Measurements from ENCODE around the gene ANAPC5.
"Not testable (repeated sequence)": the region's sequence is repeated elsewhere in the genome, so short reads cannot be mapped to it uniquely, and the experiment has no call there.

ANAPC5 gene, protein sequence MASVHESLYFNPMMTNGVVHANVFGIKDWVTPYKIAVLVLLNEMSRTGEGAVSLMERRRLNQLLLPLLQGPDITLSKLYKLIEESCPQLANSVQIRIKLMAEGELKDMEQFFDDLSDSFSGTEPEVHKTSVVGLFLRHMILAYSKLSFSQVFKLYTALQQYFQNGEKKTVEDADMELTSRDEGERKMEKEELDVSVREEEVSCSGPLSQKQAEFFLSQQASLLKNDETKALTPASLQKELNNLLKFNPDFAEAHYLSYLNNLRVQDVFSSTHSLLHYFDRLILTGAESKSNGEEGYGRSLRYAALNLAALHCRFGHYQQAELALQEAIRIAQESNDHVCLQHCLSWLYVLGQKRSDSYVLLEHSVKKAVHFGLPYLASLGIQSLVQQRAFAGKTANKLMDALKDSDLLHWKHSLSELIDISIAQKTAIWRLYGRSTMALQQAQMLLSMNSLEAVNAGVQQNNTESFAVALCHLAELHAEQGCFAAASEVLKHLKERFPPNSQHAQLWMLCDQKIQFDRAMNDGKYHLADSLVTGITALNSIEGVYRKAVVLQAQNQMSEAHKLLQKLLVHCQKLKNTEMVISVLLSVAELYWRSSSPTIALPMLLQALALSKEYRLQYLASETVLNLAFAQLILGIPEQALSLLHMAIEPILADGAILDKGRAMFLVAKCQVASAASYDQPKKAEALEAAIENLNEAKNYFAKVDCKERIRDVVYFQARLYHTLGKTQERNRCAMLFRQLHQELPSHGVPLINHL

DNA sequence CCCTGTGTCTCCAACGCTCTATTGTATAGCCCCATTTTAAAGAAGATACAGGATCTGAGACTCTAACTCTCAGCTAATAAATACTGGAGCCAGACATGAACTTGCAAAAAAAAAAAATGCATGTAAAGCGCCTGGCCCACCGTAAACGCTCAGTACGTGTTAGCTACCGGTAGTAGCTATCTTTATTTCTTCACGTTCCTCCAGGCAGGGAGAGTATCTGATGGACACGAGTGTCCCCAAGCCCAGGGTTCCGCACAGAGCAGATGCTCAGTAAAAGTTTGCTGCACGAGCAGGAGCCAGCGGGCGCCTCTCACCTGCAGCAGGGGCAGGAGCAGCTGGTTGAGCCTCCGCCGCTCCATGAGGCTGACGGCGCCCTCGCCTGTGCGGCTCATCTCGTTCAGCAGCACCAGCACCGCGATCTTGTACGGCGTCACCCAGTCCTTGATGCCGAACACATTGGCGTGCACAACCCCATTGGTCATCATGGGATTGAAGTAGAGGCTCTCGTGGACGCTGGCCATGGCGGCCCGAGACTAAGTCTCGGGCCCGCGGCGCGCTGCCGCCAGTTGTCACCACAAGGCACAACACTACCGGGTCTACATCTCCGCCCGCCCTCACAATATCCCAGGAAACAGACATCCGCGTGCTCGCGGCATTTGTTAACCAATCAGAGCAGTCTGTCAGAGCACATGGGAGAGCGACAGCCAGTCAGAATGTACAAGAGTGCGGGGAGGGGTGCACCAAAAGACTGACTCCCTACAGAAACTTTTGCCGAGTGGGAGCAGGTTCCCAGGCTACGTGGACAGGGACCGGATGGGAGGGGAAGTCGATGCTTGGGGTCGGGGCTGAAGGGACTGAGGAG, at the start of gene ANAPC5:
Gene ANAPC5 (minus strand): TSS at position 592 of the 862 bp plus-strand sequence. CDS start 71 bp downstream, at position 521.
- DNase-seq, result peak; percentile 72 to 81 (median 78)

DNA sequence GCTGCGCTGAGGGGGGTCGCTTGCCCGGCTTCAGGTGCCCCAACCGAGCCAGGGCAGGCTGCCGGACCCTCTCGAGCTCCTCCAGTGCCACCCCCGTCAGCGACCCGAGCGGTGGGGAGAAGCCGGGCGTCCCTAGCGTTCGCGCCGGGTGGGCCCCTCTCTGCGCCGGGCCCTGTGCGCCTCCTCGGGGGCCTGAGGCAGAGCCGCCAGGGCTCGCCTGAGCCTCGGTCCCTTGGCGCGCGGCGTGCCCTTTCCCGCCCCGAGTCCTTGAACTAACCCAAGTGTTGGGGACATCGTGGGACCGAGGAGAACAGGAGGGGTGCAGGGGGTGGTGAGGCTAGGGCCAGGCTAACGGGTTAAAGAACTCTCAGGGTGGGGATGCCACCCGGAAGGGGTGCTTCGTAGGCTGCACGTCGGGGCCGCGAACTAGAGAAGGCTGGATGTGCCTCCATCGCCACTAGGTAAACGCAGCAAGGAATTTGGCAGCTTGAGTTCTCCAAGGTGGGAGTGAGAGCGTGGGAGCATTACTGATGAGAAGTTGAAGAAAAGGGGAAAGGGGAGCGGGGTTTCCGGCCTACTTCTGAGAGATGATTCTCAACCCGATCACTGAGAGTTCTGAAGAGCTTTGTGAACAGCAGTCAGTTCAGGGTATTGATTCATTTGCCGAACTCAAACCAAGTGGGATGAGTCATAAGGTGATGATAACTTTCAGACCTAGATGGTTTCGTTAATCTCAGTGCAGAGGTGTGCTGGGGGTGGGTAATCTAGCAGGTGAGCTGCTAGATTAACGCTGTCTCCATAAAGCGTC, 48.3 kb upstream of the ANAPC5 start:
- peak; percentile 37 to 38 (median 38) for DNase-seq

DNA sequence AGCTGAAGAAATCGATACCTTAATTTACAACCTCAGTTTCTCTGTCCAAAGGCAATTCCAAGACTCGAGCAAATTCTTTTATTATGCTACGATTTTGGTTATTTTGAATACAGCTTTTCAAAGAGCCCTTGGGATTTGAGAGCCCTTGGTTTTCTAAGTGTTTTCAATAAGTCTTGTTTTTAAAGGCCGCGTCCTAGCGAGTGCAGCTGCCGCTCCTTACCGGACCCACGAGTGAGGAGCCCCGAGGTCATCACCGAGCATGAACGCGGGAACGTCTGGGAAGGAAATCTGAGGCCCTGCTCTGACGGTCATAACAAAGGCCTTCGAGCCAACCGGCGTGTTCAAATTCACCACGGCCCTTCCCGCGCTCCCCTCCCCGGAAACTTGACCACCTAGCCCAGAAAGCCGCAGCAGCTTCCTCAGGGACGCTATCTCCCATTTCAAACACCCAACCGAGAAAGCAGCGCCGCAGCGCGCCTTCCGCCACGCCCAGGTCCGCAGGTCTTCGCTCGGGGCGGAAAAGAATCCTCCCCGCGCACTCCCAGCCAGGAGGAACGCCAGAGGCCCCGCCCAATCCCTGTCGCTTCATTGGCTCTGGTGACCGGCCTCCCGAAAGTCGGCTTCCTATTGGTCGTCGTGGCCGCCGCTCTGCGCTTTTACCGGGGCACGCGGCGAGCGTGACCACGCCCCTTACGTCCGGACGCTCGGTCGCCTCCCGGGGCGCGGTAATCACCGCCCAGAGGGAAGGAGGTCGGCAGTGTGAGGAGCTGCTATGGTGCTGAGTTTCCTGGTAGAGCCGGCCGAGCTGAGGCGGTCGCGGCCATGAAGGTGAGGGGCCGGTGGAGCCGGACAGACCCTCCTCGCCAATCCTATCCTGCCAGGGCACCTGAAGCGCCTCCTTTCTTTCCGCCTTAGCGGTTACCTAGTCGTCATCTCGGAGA, 47.5 kb upstream of the ANAPC5 start, which contains the start of gene RNF34:
Gene RNF34 (plus strand): TSS at position 728 of the 941 bp plus-strand sequence. CDS start 95 bp downstream, at position 823.
- peak; percentile 92 to 97 (median 94) for DNase-seq

GRCh38 chr12:121398355-121398754, 46.1 kb upstream of the ANAPC5 start:
- DNase-seq, result no peak

DNA sequence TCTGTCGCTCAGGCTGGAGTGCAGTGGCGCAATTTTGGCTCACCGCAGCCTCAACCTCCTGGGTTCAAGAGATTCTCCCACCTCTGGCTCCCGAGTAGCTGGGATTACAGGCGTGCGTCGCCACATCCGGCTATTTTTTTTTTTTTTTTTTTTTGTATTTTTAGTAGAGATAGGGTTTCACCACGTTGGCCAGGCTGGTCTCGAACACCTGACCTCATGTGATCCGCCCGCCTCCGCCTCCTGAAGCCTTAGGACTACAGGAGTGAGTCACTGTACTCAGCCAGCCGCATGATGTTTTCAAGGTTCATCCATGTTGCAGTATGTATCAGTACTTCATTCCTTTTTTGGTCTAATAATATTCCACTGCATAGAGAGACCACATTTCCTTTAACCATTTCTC, 45.3 kb upstream of the ANAPC5 start:
- DNase-seq, result no peak

- no peak for DNase-seq
Measured at GRCh38 chr12:121392325-121392716, 40.1 kb upstream of the ANAPC5 start.

DNA sequence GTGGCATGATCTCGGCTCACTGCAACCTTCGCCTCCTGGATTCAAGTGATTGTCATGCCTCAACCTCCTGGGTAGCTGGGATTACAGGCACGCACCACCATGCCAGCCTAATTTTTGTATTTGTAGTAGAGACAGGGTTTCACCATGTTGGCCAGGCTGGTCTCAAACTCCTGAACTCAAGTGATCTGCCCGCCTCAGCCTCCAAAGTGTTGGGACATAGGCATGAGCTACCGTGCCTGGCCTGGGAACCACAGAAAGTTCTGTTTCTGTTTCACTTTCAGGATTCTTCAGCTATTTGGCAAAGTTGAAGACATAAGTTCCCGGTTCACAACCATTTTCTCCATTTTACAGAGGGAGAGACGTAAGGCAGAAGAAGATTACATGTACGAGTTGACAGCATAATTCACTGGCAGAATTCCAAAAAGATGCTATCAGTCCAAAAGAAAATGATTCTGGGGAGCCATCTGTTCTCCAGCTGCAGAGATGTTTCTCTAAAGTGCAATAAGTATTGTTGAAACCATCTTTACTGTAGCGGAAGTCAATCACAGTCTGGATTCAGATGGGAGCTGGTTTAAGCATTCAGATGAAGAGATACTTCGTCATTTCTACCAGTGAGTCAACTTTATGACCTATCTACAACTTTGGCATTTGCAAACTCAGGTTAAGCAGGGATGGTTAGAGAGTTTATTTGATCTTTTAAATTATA, 39.6 kb upstream of the ANAPC5 start:
- DNase-seq, result no peak

- DNase-seq, result no peak
Measured at GRCh38 chr12:121390856-121391255, 38.6 kb upstream of the ANAPC5 start.

DNA sequence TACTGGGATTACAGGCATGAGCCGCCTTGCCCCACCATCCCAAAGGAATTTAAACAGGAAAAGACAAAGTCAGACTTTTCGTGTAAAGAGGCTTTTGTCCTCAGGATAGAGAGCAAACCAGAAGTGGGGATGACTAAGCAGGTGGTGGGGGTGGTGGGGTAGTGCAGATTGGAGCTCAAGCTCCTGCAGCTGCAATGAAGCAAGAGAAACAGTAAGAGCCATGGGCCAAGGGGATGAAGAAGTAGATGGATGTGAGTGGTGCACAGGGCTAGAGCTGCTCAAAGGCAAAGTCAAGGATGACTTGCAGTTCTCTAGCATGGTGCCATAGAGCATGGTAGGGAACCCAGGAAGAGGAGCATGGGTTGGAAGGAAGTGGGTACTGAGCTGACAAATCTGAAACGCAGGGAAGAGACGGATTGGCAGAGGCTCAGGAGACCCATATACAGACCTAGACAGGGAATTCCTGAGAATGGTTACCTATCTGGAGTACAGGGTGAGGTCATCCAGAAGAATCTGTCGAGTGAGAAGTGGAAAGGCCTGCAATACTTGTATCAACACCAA, 36.3 kb upstream of the ANAPC5 start:
- no peak for DNase-seq

GRCh38 chr12:121384891-121385290, 32.7 kb upstream of the ANAPC5 start:
- not testable (repeated sequence) for DNase-seq

DNA sequence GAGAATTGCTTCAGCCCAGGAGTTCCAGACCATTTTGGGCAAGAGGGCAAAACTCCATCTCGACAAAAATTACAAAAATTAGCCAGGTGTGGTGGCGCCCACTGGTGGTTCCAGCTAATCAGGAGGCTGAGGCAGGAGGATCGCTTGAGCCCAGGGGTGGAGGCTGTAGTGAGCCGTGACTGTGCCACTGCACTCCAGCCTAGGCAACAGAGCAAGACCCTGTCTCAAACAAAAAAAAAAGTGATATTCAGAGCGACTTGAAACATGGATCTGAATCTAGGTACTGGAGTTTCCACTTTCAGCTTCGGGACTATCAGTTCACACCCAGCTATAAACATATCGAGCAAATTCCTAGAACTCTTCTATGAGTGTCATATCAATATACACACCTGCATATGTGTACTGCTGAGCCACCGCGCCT, 31.4 kb upstream of the ANAPC5 start:
- no peak for DNase-seq

GRCh38 chr12:121379945-121380344, 27.7 kb upstream of the ANAPC5 start:
- DNase-seq, result no peak

- DNase-seq, result no peak
Measured at GRCh38 chr12:121378736-121379135, 26.5 kb upstream of the ANAPC5 start.

DNA sequence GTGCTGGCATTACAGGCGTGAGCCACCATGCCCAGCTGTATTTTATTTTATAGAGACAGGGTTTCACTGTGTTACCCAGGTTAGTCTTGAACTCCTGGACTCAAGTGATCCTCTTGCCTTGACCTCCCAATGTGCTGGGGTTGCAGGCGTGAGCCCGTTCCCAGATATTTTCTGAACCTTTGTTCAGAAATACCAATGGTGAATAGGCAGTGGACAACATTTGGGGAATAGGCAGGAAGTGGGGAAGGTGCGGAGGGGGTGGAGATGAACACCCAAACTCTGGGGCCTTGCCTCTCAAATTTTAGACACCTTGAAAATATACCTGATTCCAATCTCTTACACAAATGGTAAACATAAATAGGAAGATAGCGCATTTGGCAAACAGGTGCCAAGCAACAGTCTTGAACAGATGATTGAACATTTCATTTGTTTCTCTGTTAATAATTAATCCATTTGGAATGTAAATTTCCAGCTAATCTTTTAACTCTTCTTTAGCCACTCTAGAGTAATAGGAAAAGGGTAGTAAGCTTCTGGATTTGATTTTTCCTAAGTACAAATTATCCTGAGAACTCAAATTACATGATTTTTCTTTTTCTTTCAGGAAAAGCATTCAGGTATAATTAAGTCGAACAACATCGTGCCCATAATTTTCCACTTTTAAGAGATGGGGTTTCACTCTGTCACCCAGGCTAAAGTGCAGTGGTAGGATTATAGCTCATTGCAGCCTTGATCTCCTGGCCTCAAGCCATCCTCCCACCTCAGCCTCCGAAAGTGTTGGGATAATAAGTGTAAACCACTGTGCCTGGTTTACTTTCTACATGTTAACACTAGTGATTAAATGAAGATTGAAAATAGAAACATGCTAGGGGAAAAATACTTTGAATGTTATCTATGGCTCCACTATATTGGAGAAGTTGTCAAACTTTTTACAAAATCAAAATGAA, 24.8 kb upstream of the ANAPC5 start:
- no peak for DNase-seq

DNA sequence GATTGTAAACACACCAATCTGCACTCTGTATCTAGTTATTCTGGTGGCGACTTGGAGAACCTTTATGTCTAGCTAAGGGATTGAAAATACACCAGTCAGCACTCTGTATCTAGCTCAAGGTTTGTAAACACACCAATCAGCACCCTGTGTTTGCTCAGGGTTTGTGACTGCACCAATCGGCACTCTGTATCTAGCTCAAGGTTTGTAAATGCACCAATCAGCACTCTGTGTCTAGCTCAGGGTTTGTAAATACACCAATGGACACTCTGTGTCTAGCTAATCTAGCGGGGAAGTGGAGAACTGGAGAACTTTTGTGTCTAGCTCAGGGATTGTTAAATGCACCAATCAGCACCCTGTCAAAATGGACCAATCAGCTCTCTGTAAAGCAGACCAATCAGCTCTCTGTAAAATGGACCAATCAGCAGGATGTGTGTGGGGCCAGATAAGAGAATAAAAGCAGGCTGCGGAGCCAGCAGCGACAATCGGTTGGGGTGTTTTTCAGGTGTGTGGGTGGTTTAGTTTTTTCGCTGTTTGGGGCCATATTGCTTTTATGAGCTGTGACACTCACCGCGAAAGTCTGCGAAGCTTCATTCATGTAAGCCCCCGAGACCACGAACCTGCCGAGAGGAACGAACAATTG, 22.9 kb upstream of the ANAPC5 start:
- DNase-seq, result not testable (repeated sequence)

GRCh38 chr12:121374336-121374735, 22.1 kb upstream of the ANAPC5 start:
- not testable (repeated sequence) for DNase-seq

DNA sequence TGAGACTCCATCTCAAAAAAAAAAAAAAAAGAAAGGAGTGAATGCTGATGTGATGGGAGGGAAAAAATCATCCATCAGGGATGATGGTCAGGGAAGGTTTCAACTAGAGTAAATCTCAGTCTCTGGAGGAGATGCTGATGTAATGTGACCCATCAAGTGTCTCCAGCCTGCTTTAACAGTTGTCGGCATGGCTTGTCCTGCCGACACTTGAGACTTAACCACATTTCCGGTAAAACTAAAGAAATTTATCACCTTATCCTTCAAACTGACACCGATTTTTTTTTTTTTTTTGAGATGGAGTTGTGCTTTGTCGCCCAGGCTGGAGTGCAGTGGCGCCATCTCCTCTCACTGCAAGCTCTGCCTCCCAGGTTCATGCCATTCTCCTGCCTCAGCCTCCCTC, 21.5 kb upstream of the ANAPC5 start:
- DNase-seq, result no peak

- no peak for DNase-seq
Measured at GRCh38 chr12:121371404-121371803, 19.2 kb upstream of the ANAPC5 start.

Measured in activated CD4-positive, CD25-positive, alpha-beta regulatory T cell (primary cell).